Keratinocyte (primary cell): Measurements from ENCODE around the gene DYRK2. TPM values are rescaled to one million over a fixed set of nuclear protein-coding genes. Genes with fewer than 3 reads are reported as not detected.

Experiments used
- DNase-seq: peaks from one replicate; pipeline ENCODE4 v3.0.0-alpha.2; 2011; ENCODE audit warnings: low read depth, missing footprints, low spot score
- FAIRE-seq: peaks from 2 replicates; lab custom pipeline; 2011; peaks lifted over from hg19 to GRCh38; lab: Jason Lieb, UNC
- H2AFZ ChIP-seq: 2 replicates; pipeline ENCODE4 v1.6.0; 2012; ENCODE audit warnings: low read length, control low read depth, inconsistent platforms; ENCODE audit not compliant: control insufficient read depth
- H3K27ac ChIP-seq: 2 replicates; pipeline ENCODE4 v1.5.1; 2011; ENCODE audit warnings: low read length; ENCODE audit not compliant: control insufficient read depth, insufficient read depth
- H3K27me3 ChIP-seq: 3 replicates; pipeline ENCODE4 v1.6.0; 2011; ENCODE audit warnings: low read length; ENCODE audit not compliant: control insufficient read depth, insufficient read depth; ENCODE audit errors: extremely low read depth
- H3K36me3 ChIP-seq, 2 experiments: 2 replicates in 1 of 2; 3 replicates in 1 of 2; pipeline ENCODE4 v1.5.1; 2011; ENCODE audit warnings: low read length in 2 of 2, mild to moderate bottlenecking in 1 of 2; ENCODE audit not compliant: control insufficient read depth in 2 of 2, insufficient read depth in 2 of 2; ENCODE audit errors: extremely low read depth in 1 of 2
- H3K4me1 ChIP-seq: 3 replicates; pipeline ENCODE4 v1.5.1; 2011; ENCODE audit warnings: low read length; ENCODE audit not compliant: control insufficient read depth, insufficient read depth; ENCODE audit errors: extremely low read depth
- H3K4me2 ChIP-seq: 3 replicates; pipeline ENCODE4 v1.6.0; 2011; ENCODE audit warnings: low read depth, low read length; ENCODE audit not compliant: control insufficient read depth, insufficient read depth; ENCODE audit errors: extremely low read depth
- H3K4me3 ChIP-seq, 3 experiments: fragments of 200-600 bp in 1 of 3; sonication (generic) in 1 of 3; 2 replicates in 2 of 3; 3 replicates in 1 of 3; pipeline ENCODE4 v1.5.1; 2011 to 2016; ENCODE audit warnings: low read length in 3 of 3, mild to moderate bottlenecking in 3 of 3, control low read depth in 2 of 3, inconsistent platforms in 1 of 3, low read depth in 1 of 3, mixed read lengths in 1 of 3, mixed run types in 1 of 3, moderate library complexity in 1 of 3; ENCODE audit not compliant: control insufficient read depth in 2 of 3, insufficient read depth in 2 of 3; ENCODE audit errors: extremely low read depth in 1 of 3
- H3K79me2 ChIP-seq: 2 replicates; pipeline ENCODE4 v1.6.0; 2012; ENCODE audit warnings: low read length; ENCODE audit not compliant: control insufficient read depth, insufficient read depth
- H3K9ac ChIP-seq: 3 replicates; pipeline ENCODE4 v1.6.0; 2011; ENCODE audit warnings: low read length; ENCODE audit not compliant: control insufficient read depth, insufficient read depth; ENCODE audit errors: extremely low read depth
- H3K9me1 ChIP-seq: 3 replicates; pipeline ENCODE4 v1.6.0; 2011; ENCODE audit warnings: low read length; ENCODE audit not compliant: control insufficient read depth, insufficient read depth; ENCODE audit errors: extremely low read depth
- H3K9me3 ChIP-seq: 2 replicates; pipeline ENCODE4 v1.5.1; 2012; ENCODE audit warnings: low read depth, low read length; ENCODE audit not compliant: control insufficient read depth
- H4K20me1 ChIP-seq: 3 replicates; pipeline ENCODE4 v1.6.0; 2011; ENCODE audit warnings: low read length; ENCODE audit not compliant: control insufficient read depth, insufficient read depth; ENCODE audit errors: extremely low read depth
- CTCF ChIP-seq, 3 experiments: IDR thresholded peaks in 1 of 3; conservative IDR thresholded peaks in 1 of 3; optimal IDR thresholded peaks in 1 of 3; 2 replicates in 2 of 3; 3 replicates in 1 of 3; pipeline versions ENCODE3 to v1.5.1; 2011; ENCODE audit warnings: low read length in 3 of 3, mild to moderate bottlenecking in 3 of 3, moderate library complexity in 2 of 3, control low read depth in 1 of 3, inconsistent platforms in 1 of 3; ENCODE audit not compliant: insufficient read depth in 2 of 3; ENCODE audit errors: extremely low read depth in 1 of 3
- EZH2 ChIP-seq: IDR thresholded peaks from one replicate; pipeline ENCODE4 v1.6.1; 2012; ENCODE audit warnings: inconsistent platforms, mild to moderate bottlenecking, low read length, moderate library complexity
- dilution Hi-C: fragments of 300-500 bp; cut with MboI; formaldehyde crosslinking; loops from one replicate; pipeline ENCODE4 v1.7.0; 2020; ENCODE audit warnings: low sequenced_read_pairs; ENCODE audit not compliant: extremely low pct_ligation_motif_present
- polyA plus RNA-seq, 5 experiments: library from polyadenylated mRNA; depleted of rRNA in 3 of 5; stranded (reverse) in 3 of 5; stranded (forward) in 1 of 5; unstranded in 1 of 5; fragments of >200 nt; gene quantifications; 1 replicate in 1 of 5; 2 replicates in 3 of 5; 3 replicates in 1 of 5; pipeline versions ENCODE4 v1.2.1 to v1.2.3, GENCODE V29; 2011 to 2012; ENCODE audit warnings: missing spikeins in 2 of 5, low read depth in 1 of 5, low replicate concordance in 1 of 5

DYRK2 gene
- polyA plus RNA-seq, 1 donor (not counting 4 experiments of a cell fraction or from before 2014, with no cell fraction given), result 22.7 TPM

GRCh38 chr12:67674417-67674816 is 25.9 kb downstream of the DYRK2 start:
- Histone ChIP-seq H3K9ac (no peak overlapping the region), H3K9me1 (no peaks in the 10 kb centered on the region), H4K20me1 (no peaks in the 10 kb centered on the region), H3K4me2 (no peak overlapping the region), H2AFZ (no peak overlapping the region), H3K4me3 (no peak overlapping the region), H3K79me2 (no peaks in the 10 kb centered on the region), H3K36me3 (no peaks in the 10 kb centered on the region), H3K27ac (no peak overlapping the region), H3K27me3 (no peaks in the 10 kb centered on the region), H3K9me3 (peaks cover 3% of the 10 kb centered on the region), H3K4me1 (peaks cover 35% of the 10 kb centered on the region)
- no peak for FAIRE-seq
- dilution Hi-C loops, result no loop called here
- TF ChIP-seq CTCF (optimal IDR thresholded peaks at IDR 0.05 in 1 of 3, IDR thresholded peaks at IDR 0.05 in 1 of 3, conservative IDR thresholded peaks at IDR 0.05 in 1 of 3; ENCODE audit: extremely low read depth in 1 of 3, insufficient read depth in 2 of 3, low read length in 3 of 3) (no peak), EZH2 (no peak)
- DNase-seq, result no peak

GRCh38 chr12:67676624-67677023 is 28.1 kb downstream of the DYRK2 start:
- H4K20me1 ChIP-seq, result no peaks in the 10 kb centered on the region
- H3K36me3 ChIP-seq, result no peaks in the 10 kb centered on the region
- no peak for TF ChIP-seq EZH2
- TF ChIP-seq CTCF (optimal IDR thresholded peaks at IDR 0.05 in 1 of 3, IDR thresholded peaks at IDR 0.05 in 1 of 3, conservative IDR thresholded peaks at IDR 0.05 in 1 of 3; ENCODE audit: extremely low read depth in 1 of 3, insufficient read depth in 2 of 3, low read length in 3 of 3), result no peak
- H3K4me3 ChIP-seq, result no peak overlapping the region
- H3K27ac ChIP-seq, result peak overlapping the region; percentile 60
- H3K9me3 ChIP-seq, result peaks cover 3% of the 10 kb centered on the region
- H2AFZ ChIP-seq, result no peak overlapping the region
- no peaks in the 10 kb centered on the region for H3K79me2 ChIP-seq
- DNase-seq, result no peak
- FAIRE-seq, result peak; percentile 91
- peaks cover 40% of the 10 kb centered on the region for H3K4me1 ChIP-seq
- H3K9me1 ChIP-seq, result no peaks in the 10 kb centered on the region
- no peaks in the 10 kb centered on the region for H3K27me3 ChIP-seq
- H3K4me2 ChIP-seq, result no peak overlapping the region
- dilution Hi-C loops, result no loop called here
- no peak overlapping the region for H3K9ac ChIP-seq
